ENCODE results near the gene LHPP. TPM values are rescaled to one million over a fixed set of nuclear protein-coding genes. Genes with fewer than 3 reads are reported as not detected.
A peak's percentile ranks its signal among the peaks of the same experiment; 100 is the strongest.

Gene LHPP
- total RNA-seq, 2 donors from 2014 or later = 4.9 to 9.9 TPM

DNA sequence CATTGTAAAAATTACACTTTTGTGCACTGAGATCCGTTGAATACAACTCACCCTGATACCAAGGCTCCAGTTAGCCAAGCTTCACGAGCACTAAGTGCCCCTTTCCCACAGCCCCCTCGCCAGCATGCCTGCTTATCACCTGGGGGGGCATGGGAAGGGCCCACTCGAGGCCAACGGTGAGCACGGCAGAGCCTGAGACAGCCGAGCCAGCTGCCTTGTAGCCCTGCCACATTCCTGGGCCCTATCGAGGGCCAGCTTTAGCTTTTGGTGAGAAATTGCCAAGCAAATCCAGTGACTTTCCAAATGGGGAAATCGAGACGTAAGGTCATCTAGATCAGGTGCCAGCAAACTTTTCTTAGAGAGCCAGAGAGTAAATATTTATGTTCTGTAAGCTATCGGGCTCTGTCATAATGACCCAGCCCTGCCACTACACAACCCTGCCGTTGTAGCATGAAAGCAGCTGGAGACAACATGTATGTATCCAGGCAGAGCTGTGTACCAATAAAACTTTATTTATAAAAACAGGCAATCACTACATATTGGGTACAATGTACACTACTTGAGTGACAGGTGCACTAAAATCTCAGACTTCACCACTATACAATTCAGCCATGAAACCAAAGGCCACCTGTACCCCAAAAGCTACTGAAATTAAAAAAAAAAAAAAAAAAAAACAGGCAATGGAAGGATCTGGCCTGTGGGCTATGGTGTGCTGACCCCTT is 198.9 kb downstream of the LHPP start:
- ATAC-seq (peak; percentile 55), DNase-seq (peak in 2 of 4 donors; percentile 39 to 48)
- no peak overlapping the region for H3K4me3 ChIP-seq
- no peaks in the 10 kb centered on the region for H3K9me3 ChIP-seq
- H3K4me1 ChIP-seq = no peaks in the 10 kb centered on the region
- H3K36me3 ChIP-seq (replicated peaks in 1 of 2; ENCODE audit: insufficient read depth in 1 of 2, low read depth in 2 of 2) = no peaks in the 10 kb centered on the region
- TF ChIP-seq POLR2A (IDR thresholded peaks at IDR 0.05) = no peak
- TF ChIP-seq, protein P1, sequence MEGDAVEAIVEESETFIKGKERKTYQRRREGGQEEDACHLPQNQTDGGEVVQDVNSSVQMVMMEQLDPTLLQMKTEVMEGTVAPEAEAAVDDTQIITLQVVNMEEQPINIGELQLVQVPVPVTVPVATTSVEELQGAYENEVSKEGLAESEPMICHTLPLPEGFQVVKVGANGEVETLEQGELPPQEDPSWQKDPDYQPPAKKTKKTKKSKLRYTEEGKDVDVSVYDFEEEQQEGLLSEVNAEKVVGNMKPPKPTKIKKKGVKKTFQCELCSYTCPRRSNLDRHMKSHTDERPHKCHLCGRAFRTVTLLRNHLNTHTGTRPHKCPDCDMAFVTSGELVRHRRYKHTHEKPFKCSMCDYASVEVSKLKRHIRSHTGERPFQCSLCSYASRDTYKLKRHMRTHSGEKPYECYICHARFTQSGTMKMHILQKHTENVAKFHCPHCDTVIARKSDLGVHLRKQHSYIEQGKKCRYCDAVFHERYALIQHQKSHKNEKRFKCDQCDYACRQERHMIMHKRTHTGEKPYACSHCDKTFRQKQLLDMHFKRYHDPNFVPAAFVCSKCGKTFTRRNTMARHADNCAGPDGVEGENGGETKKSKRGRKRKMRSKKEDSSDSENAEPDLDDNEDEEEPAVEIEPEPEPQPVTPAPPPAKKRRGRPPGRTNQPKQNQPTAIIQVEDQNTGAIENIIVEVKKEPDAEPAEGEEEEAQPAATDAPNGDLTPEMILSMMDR (IDR thresholded peaks at IDR 0.05) = no peak
- no peak overlapping the region for H3K27ac ChIP-seq
- intact Hi-C loops (cut with DNase I) = no loop called here
- WGBS, 2 donors = 36 to 41% methylated on average over 5 to 12 of the region's 12 CpGs
- no peaks in the 10 kb centered on the region for H3K27me3 ChIP-seq

DNA sequence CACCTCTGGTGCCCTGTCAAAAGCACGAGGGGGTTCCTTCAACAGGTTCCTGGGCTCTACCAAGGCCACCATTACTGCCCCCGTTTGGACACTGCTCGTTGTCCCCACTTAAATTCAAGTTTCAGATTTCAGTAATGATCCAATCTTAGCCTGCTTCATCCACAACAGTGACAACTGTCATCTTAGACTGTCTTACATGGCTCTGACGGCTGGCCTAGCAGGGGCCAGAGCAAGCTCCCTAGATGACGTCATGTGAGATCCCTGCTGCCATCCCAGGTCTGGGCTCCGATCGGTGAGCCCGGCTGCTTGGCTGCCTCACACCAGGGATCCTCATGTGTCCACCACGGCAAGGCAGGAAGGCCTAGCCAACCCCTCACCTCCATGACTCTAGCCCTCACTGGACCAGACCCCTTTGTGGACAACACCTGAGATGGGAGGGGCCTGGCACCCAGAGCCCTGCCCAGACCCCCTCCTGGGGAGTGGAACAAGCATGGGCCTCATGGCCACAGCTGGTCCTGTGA is 200.1 kb downstream of the LHPP start:
- H3K27ac ChIP-seq = no peak overlapping the region
- ATAC-seq (no peak), DNase-seq (no peak)
- no peak overlapping the region for H3K4me3 ChIP-seq
- intact Hi-C loops (cut with DNase I) = no loop called here
- WGBS, 2 donors = 88 to 94% methylated on average over 4 to 6 of the region's 9 CpGs
- TF ChIP-seq, protein P1 (IDR thresholded peaks at IDR 0.05) = no peak
- no peak for TF ChIP-seq POLR2A (IDR thresholded peaks at IDR 0.05)
- H3K36me3 ChIP-seq (replicated peaks in 1 of 2; ENCODE audit: insufficient read depth in 1 of 2, low read depth in 2 of 2) = no peaks in the 10 kb centered on the region
- H3K9me3 ChIP-seq = no peaks in the 10 kb centered on the region
- H3K4me1 ChIP-seq = no peaks in the 10 kb centered on the region
- H3K27me3 ChIP-seq = no peaks in the 10 kb centered on the region

DNA sequence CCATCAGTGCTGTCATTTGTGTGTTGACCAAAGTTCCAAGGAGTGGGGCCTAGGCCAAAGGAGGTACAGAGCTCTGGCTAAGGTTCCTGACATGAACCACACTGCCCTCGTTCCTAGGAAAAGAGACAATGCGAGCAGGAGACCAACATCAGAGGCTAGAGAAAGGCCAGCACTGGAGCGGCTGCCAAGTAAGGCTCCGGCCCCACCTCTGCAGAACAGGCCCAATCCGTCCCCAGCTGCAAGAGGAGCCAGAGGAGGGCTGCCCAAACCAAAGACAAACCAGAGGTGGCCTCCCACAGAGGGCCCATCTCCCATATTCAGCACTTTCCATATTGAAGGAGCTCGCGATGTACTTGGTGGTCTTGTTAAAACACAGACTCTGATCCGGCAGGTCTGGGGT is 201.6 kb downstream of the LHPP start:
- 84 to 94% methylated on average over 6 to 8 of the region's 8 CpGs for WGBS, 2 donors
- Histone ChIP-seq H3K27me3 (no peaks in the 10 kb centered on the region), H3K27ac (no peak overlapping the region), H3K36me3 (replicated peaks in 1 of 2; ENCODE audit: insufficient read depth in 1 of 2, low read depth in 2 of 2) (no peaks in the 10 kb centered on the region), H3K4me1 (no peaks in the 10 kb centered on the region), H3K4me3 (no peak overlapping the region), H3K9me3 (no peaks in the 10 kb centered on the region)
- intact Hi-C loops (cut with DNase I) = no loop called here
- ATAC-seq = no peak
- no peak for DNase-seq
- TF ChIP-seq POLR2A (IDR thresholded peaks at IDR 0.05) = no peak
- TF ChIP-seq, protein P1 (IDR thresholded peaks at IDR 0.05) = no peak

Other genes with a start within 250 kb of the LHPP start
- gene OAT, start 42.9 kb upstream of the LHPP start, total RNA-seq = 10 to 100 TPM; 22.8 to 40.9 TPM
- not detected for gene NKX1-2, start 11.8 kb upstream of the LHPP start, total RNA-seq